Measurements from ENCODE around the gene CCDC179. TPM values are rescaled to one million over a fixed set of nuclear protein-coding genes. Genes with fewer than 3 reads are reported as not detected.

Gene CCDC179
- total and polyA plus RNA-seq, 2 of the 13 experiments (the other 11 are each of a cell fraction or from before 2014, with no cell fraction given) = not detected

DNA sequence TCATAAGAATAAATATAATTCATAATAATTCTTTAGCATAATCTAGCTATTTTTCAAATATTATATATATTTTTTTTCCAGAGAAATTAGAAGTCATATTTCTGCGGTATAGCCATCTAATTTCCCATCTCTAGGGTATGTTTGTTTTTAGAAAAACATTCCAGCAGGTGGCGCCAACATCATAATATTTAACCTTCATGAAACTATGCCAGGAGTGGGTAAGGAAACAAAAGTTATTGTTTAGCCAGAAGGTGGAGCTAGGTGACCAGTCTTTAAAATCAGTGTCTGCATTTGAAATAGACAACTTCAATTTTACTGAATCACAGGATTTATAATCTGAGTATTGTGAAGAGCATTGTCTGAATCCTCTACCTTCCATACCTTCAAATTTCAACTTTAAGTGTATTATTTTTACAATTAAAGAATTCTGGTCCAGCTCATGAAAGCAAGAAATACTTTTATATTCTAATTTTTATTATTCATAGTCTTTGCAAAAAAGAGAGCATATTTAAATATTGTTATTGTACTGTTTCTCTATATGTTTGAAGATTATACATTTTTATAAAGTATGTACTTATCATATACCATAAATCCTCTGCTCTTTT, 15.7 kb upstream of the CCDC179 start (continued):
- TF ChIP-seq, protein P1, sequence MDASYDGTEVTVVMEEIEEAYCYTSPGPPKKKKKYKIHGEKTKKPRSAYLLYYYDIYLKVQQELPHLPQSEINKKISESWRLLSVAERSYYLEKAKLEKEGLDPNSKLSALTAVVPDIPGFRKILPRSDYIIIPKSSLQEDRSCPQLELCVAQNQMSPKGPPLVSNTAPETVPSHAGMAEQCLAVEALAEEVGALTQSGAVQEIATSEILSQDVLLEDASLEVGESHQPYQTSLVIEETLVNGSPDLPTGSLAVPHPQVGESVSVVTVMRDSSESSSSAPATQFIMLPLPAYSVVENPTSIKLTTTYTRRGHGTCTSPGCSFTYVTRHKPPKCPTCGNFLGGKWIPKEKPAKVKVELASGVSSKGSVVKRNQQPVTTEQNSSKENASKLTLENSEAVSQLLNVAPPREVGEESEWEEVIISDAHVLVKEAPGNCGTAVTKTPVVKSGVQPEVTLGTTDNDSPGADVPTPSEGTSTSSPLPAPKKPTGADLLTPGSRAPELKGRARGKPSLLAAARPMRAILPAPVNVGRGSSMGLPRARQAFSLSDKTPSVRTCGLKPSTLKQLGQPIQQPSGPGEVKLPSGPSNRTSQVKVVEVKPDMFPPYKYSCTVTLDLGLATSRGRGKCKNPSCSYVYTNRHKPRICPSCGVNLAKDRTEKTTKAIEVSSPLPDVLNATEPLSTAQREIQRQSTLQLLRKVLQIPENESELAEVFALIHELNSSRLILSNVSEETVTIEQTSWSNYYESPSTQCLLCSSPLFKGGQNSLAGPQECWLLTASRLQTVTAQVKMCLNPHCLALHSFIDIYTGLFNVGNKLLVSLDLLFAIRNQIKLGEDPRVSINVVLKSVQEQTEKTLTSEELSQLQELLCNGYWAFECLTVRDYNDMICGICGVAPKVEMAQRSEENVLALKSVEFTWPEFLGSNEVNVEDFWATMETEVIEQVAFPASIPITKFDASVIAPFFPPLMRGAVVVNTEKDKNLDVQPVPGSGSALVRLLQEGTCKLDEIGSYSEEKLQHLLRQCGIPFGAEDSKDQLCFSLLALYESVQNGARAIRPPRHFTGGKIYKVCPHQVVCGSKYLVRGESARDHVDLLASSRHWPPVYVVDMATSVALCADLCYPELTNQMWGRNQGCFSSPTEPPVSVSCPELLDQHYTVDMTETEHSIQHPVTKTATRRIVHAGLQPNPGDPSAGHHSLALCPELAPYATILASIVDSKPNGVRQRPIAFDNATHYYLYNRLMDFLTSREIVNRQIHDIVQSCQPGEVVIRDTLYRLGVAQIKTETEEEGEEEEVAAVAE (CRISPR knock-in tag; IDR thresholded peaks at IDR 0.05; ENCODE audit: borderline replicate concordance) = no peak
- TF ChIP-seq STAG1 (CRISPR knock-in tag; IDR thresholded peaks at IDR 0.05) = peak; percentile 71

GRCh38 chr11:22869325-22869724, 9.1 kb upstream of the CCDC179 start:
- no peak overlapping the region for H3K4me3 ChIP-seq (replicated peaks in 1 of 3; ENCODE audit: insufficient read depth in 1 of 3, low read depth in 2 of 3, low read length in 3 of 3)
- H4K20me1 ChIP-seq (ENCODE audit: insufficient read depth, low read length) = no peaks in the 10 kb centered on the region
- intact Hi-C loops (cut with micrococcal nuclease; ENCODE audit: unreplicated experiment) = no loop called here
- 26% methylated on average over 3 of the region's 3 CpGs for WGBS (ENCODE audit: low lambda C conversion rate)
- H2AFZ ChIP-seq (ENCODE audit: low read length) = no peak overlapping the region
- DNase-seq (ENCODE audit: low spot score) (no peak), ATAC-seq (no peak), FAIRE-seq (no peak)
- H3K79me2 ChIP-seq (ENCODE audit: insufficient read depth, low read length) = no peaks in the 10 kb centered on the region
- no peaks in the 10 kb centered on the region for H3K9me3 ChIP-seq (ENCODE audit: low read length)
- H3K36me3 ChIP-seq (replicated peaks in 1 of 2; ENCODE audit: control insufficient read depth in 1 of 2, insufficient read depth in 2 of 2, low read length in 2 of 2) = no peaks in the 10 kb centered on the region
- H3K4me2 ChIP-seq (ENCODE audit: low read depth, low read length) = no peak overlapping the region
- ChIA-PET CTCF (ENCODE audit: low intra/inter-chr PET ratio, low total read pairs) (no interaction called here), POLR2A (no interaction called here)
- no TSS peak for BruUV-seq (replicated peaks)
- no peak overlapping the region for H3K9ac ChIP-seq (ENCODE audit: insufficient read depth, low read depth, low read length)
- no peaks in the 10 kb centered on the region for H3K27me3 ChIP-seq (ENCODE audit: control insufficient read depth in 1 of 2, insufficient read depth in 2 of 2, low read length in 2 of 2)
- H3K4me1 ChIP-seq (ENCODE audit: insufficient read depth, low read length) = no peaks in the 10 kb centered on the region
- TF ChIP-seq ELF3 (CRISPR knock-in tag; IDR thresholded peaks at IDR 0.05) (no peak), SMYD3 (CRISPR knock-in tag; IDR thresholded peaks at IDR 0.05) (no peak), FOXC1 (CRISPR knock-in tag; IDR thresholded peaks at IDR 0.05; ENCODE audit: borderline replicate concordance) (no peak), HOXA5 (CRISPR knock-in tag; IDR thresholded peaks at IDR 0.05) (no peak), ZNF766 (CRISPR knock-in tag; IDR thresholded peaks at IDR 0.05; ENCODE audit: borderline replicate concordance) (no peak), ZNF761 (CRISPR knock-in tag; conservative IDR thresholded peaks at IDR 0.05) (no peak), ZFP1 (CRISPR knock-in tag; IDR thresholded peaks at IDR 0.05) (no peak), PAF1 (CRISPR knock-in tag; IDR thresholded peaks at IDR 0.05) (no peak), ZNF546 (CRISPR knock-in tag; conservative IDR thresholded peaks at IDR 0.05) (no peak), ZNF30 (CRISPR knock-in tag; IDR thresholded peaks at IDR 0.05) (no peak)
- TF ChIP-seq, protein P2, sequence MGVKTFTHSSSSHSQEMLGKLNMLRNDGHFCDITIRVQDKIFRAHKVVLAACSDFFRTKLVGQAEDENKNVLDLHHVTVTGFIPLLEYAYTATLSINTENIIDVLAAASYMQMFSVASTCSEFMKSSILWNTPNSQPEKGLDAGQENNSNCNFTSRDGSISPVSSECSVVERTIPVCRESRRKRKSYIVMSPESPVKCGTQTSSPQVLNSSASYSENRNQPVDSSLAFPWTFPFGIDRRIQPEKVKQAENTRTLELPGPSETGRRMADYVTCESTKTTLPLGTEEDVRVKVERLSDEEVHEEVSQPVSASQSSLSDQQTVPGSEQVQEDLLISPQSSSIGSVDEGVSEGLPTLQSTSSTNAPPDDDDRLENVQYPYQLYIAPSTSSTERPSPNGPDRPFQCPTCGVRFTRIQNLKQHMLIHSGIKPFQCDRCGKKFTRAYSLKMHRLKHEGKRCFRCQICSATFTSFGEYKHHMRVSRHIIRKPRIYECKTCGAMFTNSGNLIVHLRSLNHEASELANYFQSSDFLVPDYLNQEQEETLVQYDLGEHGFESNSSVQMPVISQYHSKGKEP (CRISPR knock-in tag; IDR thresholded peaks at IDR 0.05) = no peak
- in situ Hi-C loops (cut with HindIII; ENCODE audit: extremely low pct_ligation_motif_present, low pct_unique_long_range_greater_than_20kb) = no loop called here
- no peak overlapping the region for H3K27ac ChIP-seq (ENCODE audit: extremely low read length, insufficient read depth, low read length)
